GDM1 (cell line): ENCODE results near the gene TMA7B.

Experiments used
- DNase-seq: peaks from one replicate; lab custom pipeline; 2025; lab: John Stamatoyannopoulos, UW

TMA7B gene

GRCh38 chr22:39954584-39955055 is 5.6 kb upstream of the TMA7B start:
- DNase-seq, result no peak

- no peak for DNase-seq
These were observed 4.5 kb upstream of the TMA7B start for GRCh38 chr22:39955675-39956074.

GRCh38 chr22:39956932-39957664 is 3.1 kb upstream of the TMA7B start:
- DNase-seq, result no peak

GRCh38 chr22:39958009-39958711 is 2.0 kb upstream of the TMA7B start:
- DNase-seq, result no peak

GRCh38 chr22:39958949-39959639 is 1.1 kb upstream of the TMA7B start:
- DNase-seq, result no peak

- peak; percentile 75 for DNase-seq
These were observed 872 bp downstream of the TMA7B start for GRCh38 chr22:39960791-39961746.

GRCh38 chr22:39962071-39962470 is 1.9 kb downstream of the TMA7B start:
- no peak for DNase-seq

GRCh38 chr22:39965748-39966147 is 5.6 kb downstream of the TMA7B start:
- no peak for DNase-seq

- DNase-seq, result no peak
These were observed 6.3 kb downstream of the TMA7B start for GRCh38 chr22:39966470-39966869.

- DNase-seq, result no peak
These were observed 7.1 kb downstream of the TMA7B start for GRCh38 chr22:39967103-39967829.

- DNase-seq, result no peak
These were observed 8.1 kb downstream of the TMA7B start for GRCh38 chr22:39967996-39968972.

GRCh38 chr22:39970742-39971141 is 10.5 kb downstream of the TMA7B start:
- no peak for DNase-seq

- DNase-seq, result no peak
These were observed 12.4 kb downstream of the TMA7B start for GRCh38 chr22:39972641-39973040.

- DNase-seq, result no peak
These were observed 13.5 kb downstream of the TMA7B start for GRCh38 chr22:39973656-39974055.

GRCh38 chr22:39974065-39974464 is 13.9 kb downstream of the TMA7B start:
- DNase-seq, result no peak

- no peak for DNase-seq
These were observed 18.9 kb downstream of the TMA7B start for GRCh38 chr22:39979048-39979447.

GRCh38 chr22:39979458-39979857 is 19.3 kb downstream of the TMA7B start:
- no peak for DNase-seq

GRCh38 chr22:39980596-39980995 is 20.4 kb downstream of the TMA7B start:
- no peak for DNase-seq

- no peak for DNase-seq
These were observed 23.1 kb downstream of the TMA7B start for GRCh38 chr22:39983346-39983745.

GRCh38 chr22:39984006-39984405 is 23.8 kb downstream of the TMA7B start:
- no peak for DNase-seq
